HS-5 (cell line): Measurements from ENCODE around the gene MRS2.
A peak's percentile ranks its signal among the peaks of the same experiment; 100 is the strongest.

Source experiments
- DNase-seq: peaks from one replicate; pipeline ENCODE4 v3.0.0-alpha.2; 2012; ENCODE audit warnings: low read depth

MRS2 gene

GRCh38 chr6:24431045-24431451 lies 28.3 kb downstream of the MRS2 start:
- DNase-seq = peak; percentile 37

GRCh38 chr6:24432611-24433010 lies 29.9 kb downstream of the MRS2 start:
- no peak for DNase-seq

- DNase-seq = no peak
Observed at GRCh38 chr6:24436979-24437378, 34.2 kb downstream of the MRS2 start.

- DNase-seq = no peak
Observed at GRCh38 chr6:24439858-24440539, 37.3 kb downstream of the MRS2 start.

GRCh38 chr6:24440897-24441598 lies 38.3 kb downstream of the MRS2 start:
- no peak for DNase-seq

GRCh38 chr6:24441599-24441904 lies 38.8 kb downstream of the MRS2 start:
- no peak for DNase-seq

- DNase-seq = no peak
Observed at GRCh38 chr6:24444588-24444987, 41.9 kb downstream of the MRS2 start.

GRCh38 chr6:24445704-24446103 lies 43.0 kb downstream of the MRS2 start:
- DNase-seq = no peak

- no peak for DNase-seq
Observed at GRCh38 chr6:24446670-24447069, 43.9 kb downstream of the MRS2 start.

- no peak for DNase-seq
Observed at GRCh38 chr6:24448396-24448795, 45.7 kb downstream of the MRS2 start.

GRCh38 chr6:24448828-24449525 lies 46.2 kb downstream of the MRS2 start:
- DNase-seq = no peak

- no peak for DNase-seq
Observed at GRCh38 chr6:24451581-24452388, 49.0 kb downstream of the MRS2 start.

GRCh38 chr6:24453921-24454320 lies 51.2 kb downstream of the MRS2 start:
- no peak for DNase-seq

- no peak for DNase-seq
Observed at GRCh38 chr6:24454452-24454851, 51.7 kb downstream of the MRS2 start.

- DNase-seq = no peak
Observed at GRCh38 chr6:24455061-24455460, 52.3 kb downstream of the MRS2 start.

GRCh38 chr6:24458134-24458533 lies 55.4 kb downstream of the MRS2 start:
- no peak for DNase-seq

GRCh38 chr6:24458941-24459340 lies 56.2 kb downstream of the MRS2 start:
- DNase-seq = no peak

- no peak for DNase-seq
Observed at GRCh38 chr6:24460966-24461365, 58.2 kb downstream of the MRS2 start.

- DNase-seq = no peak
Observed at GRCh38 chr6:24464253-24465038, 61.7 kb downstream of the MRS2 start.

- no peak for DNase-seq
Observed at GRCh38 chr6:24469811-24470210, 67.1 kb downstream of the MRS2 start.

GRCh38 chr6:24472181-24472580 lies 69.4 kb downstream of the MRS2 start:
- no peak for DNase-seq
